ENCODE results near the gene LPP.

DNA sequence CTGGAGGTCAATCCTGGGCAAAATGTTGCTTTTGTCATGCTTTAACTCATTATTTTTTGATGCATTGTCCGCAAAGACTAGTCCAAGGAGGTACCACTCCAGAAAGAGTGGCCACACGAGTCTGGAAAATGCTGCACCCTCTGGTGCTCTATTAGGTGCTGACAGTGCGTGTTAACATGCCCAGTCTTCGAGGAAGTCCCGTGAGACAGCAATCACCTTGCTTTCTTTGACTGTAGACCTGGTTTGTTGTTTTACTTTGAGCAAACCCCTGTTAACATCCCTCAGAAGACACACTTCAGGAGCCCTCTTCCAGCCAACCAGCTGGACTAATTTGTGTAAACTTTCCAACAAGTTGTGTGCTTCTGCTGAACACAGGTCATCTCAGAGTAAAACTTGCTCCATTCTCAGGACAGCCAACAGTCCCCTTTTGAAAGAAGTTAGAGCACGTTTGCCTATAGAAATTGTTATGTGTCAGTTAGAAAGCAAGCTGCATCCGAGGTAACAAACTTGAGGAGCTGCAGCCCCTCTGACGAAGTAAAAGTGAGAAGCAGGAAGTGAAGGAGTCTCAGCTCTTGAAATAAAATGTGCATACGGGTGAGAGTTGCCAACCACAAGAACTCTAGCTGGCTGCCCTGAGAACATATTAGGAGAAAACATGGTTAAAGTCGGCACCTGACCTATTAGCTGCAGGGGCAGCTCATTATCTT, 205.0 kb downstream of the LPP start:
- TF ChIP-seq CTCF (IDR thresholded peaks at IDR 0.05) (no peak), POLR2AphosphoS5 (IDR thresholded peaks at IDR 0.05) (no peak), POLR2A (IDR thresholded peaks at IDR 0.05) (no peak), EP300 (IDR thresholded peaks at IDR 0.05) (no peak)
